ENCODE data around the gene CHTF18.
"Not testable (repeated sequence)": the region's sequence is repeated elsewhere in the genome, so short reads cannot be mapped to it uniquely, and the experiment has no call there.

Gene CHTF18

GRCh38 chr16:832652-833336 lies 44.4 kb downstream of the CHTF18 start:
- no peak for DNase-seq

GRCh38 chr16:833411-833810 lies 45.0 kb downstream of the CHTF18 start:
- no peak for DNase-seq

- no peak for DNase-seq
Measured at GRCh38 chr16:835373-835772, 47.0 kb downstream of the CHTF18 start.

- no peak for DNase-seq
Measured at GRCh38 chr16:836221-836620, 47.8 kb downstream of the CHTF18 start.

GRCh38 chr16:836822-837221 lies 48.4 kb downstream of the CHTF18 start:
- not testable (repeated sequence) for DNase-seq

- no peak for DNase-seq
Measured at GRCh38 chr16:838741-839140, 50.3 kb downstream of the CHTF18 start.

GRCh38 chr16:839643-840408 lies 51.4 kb downstream of the CHTF18 start:
- DNase-seq: no peak

GRCh38 chr16:840561-841454 lies 52.4 kb downstream of the CHTF18 start:
- DNase-seq: no peak

GRCh38 chr16:841455-842060 lies 53.1 kb downstream of the CHTF18 start:
- no peak for DNase-seq

GRCh38 chr16:842061-842476 lies 53.6 kb downstream of the CHTF18 start:
- no peak for DNase-seq

GRCh38 chr16:842711-843560 lies 54.5 kb downstream of the CHTF18 start:
- no peak for DNase-seq

- no peak for DNase-seq
Measured at GRCh38 chr16:843771-844170, 55.4 kb downstream of the CHTF18 start.

GRCh38 chr16:844638-845350 lies 56.4 kb downstream of the CHTF18 start:
- no peak for DNase-seq

GRCh38 chr16:845351-845745 lies 56.9 kb downstream of the CHTF18 start:
- no peak for DNase-seq

- DNase-seq: no peak
Measured at GRCh38 chr16:847151-847550, 58.7 kb downstream of the CHTF18 start.
